Caco-2 (cell line): ENCODE results near the gene PTGDR. TPM values are rescaled to one million over a fixed set of nuclear protein-coding genes. Genes with fewer than 3 reads are reported as not detected.

Experiments used
- BruUV-seq: library from RNA; stranded (reverse); fragments of 400-500 nt; replicated peaks from 2 replicates; lab custom pipeline; 2021; lab: Mats Ljungman, UMichigan
- CTCF ChIA-PET: fragments of 300-600 bp; sonication (Branson Sonifier 250); formaldehyde crosslinking; loops from one replicate; lab custom pipeline; 2022; ENCODE audit warnings: antibody characterized with exemption; lab: Charles Lee
- POLR2A ChIA-PET: fragments of 300-600 bp; sonication (Branson Sonifier 250); formaldehyde crosslinking; loops from one replicate; lab custom pipeline; 2022; ENCODE audit warnings: antibody characterized with exemption; lab: Charles Lee
- DNase-seq, 2 experiments: peaks; one replicate each; pipeline versions ENCODE4 v3.0.0 to v3.0.0-alpha.2; 2020 to 2022
- H3K27me3 ChIP-seq: replicated peaks from 2 replicates; pipeline ENCODE4 v1.6.0; 2011; ENCODE audit warnings: low read length; ENCODE audit not compliant: control insufficient read depth, insufficient read depth
- H3K36me3 ChIP-seq: 2 replicates; pipeline ENCODE4 v1.5.1; 2011; ENCODE audit warnings: low read length; ENCODE audit not compliant: control insufficient read depth, insufficient read depth
- H3K4me1 ChIP-seq: fragments of 250-450 bp; sonication (Bioruptor Pico); 2 replicates; pipeline ENCODE4 v1.5.1; 2020; ENCODE audit warnings: mild to moderate bottlenecking
- H3K4me3 ChIP-seq: 2 replicates; pipeline ENCODE4 v1.5.1; 2011; ENCODE audit warnings: low read depth, mild to moderate bottlenecking, control low read depth, low read length
- H3K9me3 ChIP-seq: fragments of 250-450 bp; sonication (Bioruptor Pico); 2 replicates; pipeline ENCODE4 v1.5.1; 2020; ENCODE audit warnings: mild to moderate bottlenecking, moderate library complexity
- H3K27ac Mint-ChIP-seq: one replicate; pipeline ENCODE4 v1.8.0; 2022; ENCODE audit warnings: mixed read lengths; ENCODE audit not compliant: unreplicated experiment
- H3K27me3 Mint-ChIP-seq: one replicate; pipeline ENCODE4 v1.8.0; 2022; ENCODE audit warnings: mixed read lengths; ENCODE audit not compliant: insufficient read depth, unreplicated experiment
- H3K36me3 Mint-ChIP-seq: one replicate; pipeline ENCODE4 v1.8.0; 2022; ENCODE audit warnings: mild to moderate bottlenecking, mixed read lengths; ENCODE audit not compliant: insufficient read depth, unreplicated experiment
- H3K4me1 Mint-ChIP-seq: one replicate; pipeline ENCODE4 v1.8.0; 2022; ENCODE audit warnings: low read depth, mixed read lengths; ENCODE audit not compliant: unreplicated experiment
- H3K4me3 Mint-ChIP-seq: one replicate; pipeline ENCODE4 v1.8.0; 2022; ENCODE audit warnings: mild to moderate bottlenecking, moderate library complexity, mixed read lengths; ENCODE audit not compliant: unreplicated experiment
- H3K9me3 Mint-ChIP-seq: one replicate; pipeline ENCODE4 v1.8.0; 2022; ENCODE audit warnings: mixed read lengths; ENCODE audit not compliant: unreplicated experiment
- intact Hi-C: fragments of 100-400 bp; cut with micrococcal nuclease; formaldehyde crosslinking; loops from one replicate; pipeline ENCODE4 v1.10.0; 2022; ENCODE audit not compliant: unreplicated experiment
- total RNA-seq: library from RNA; stranded (reverse); gene quantifications from 2 replicates; pipeline ENCODE4 v1.2.3, GENCODE V29; 2022
- TF ChIP-seq, protein P1 (sequence below), 2 experiments: fragments of 200-600 bp in 1 of 2; IDR thresholded peaks; 1 replicate in 1 of 2; 2 replicates in 1 of 2; pipeline versions ENCODE4 v1.5.1 to v1.8.0; 2011 to 2022; ENCODE audit warnings: antibody characterized with exemption in 1 of 2, control low read depth in 1 of 2, inconsistent platforms in 1 of 2, low read depth in 1 of 2, low read length in 1 of 2, mild to moderate bottlenecking in 1 of 2, moderate library complexity in 1 of 2; ENCODE audit not compliant: insufficient read depth in 1 of 2, severe bottlenecking in 1 of 2, unreplicated experiment in 1 of 2

PTGDR gene
- total RNA-seq, 1 experiment from 2014 or later = 0.41 TPM

DNA sequence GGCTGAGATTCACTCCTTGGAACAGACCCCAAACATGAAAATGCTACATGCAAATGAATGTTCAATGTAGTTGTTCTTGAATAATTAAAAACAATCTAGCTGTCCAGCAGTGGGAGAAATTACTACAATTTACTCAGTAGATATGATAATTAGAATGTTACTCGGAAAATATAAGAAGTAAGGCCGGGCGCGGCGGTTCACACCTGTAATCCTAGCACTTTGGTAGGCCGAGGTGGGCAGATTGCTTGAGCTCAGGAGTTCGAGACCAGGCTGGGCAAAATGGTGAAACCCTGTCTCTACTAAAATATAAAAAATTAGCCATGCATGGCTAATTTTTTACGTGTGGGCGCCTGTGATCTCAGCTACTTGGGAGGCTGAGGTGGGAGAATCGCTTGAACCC, 31.3 kb downstream of the PTGDR start:
- TF ChIP-seq, protein P1, sequence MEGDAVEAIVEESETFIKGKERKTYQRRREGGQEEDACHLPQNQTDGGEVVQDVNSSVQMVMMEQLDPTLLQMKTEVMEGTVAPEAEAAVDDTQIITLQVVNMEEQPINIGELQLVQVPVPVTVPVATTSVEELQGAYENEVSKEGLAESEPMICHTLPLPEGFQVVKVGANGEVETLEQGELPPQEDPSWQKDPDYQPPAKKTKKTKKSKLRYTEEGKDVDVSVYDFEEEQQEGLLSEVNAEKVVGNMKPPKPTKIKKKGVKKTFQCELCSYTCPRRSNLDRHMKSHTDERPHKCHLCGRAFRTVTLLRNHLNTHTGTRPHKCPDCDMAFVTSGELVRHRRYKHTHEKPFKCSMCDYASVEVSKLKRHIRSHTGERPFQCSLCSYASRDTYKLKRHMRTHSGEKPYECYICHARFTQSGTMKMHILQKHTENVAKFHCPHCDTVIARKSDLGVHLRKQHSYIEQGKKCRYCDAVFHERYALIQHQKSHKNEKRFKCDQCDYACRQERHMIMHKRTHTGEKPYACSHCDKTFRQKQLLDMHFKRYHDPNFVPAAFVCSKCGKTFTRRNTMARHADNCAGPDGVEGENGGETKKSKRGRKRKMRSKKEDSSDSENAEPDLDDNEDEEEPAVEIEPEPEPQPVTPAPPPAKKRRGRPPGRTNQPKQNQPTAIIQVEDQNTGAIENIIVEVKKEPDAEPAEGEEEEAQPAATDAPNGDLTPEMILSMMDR (IDR thresholded peaks at IDR 0.05; ENCODE audit: insufficient read depth in 1 of 2, low read depth in 1 of 2, low read length in 1 of 2, severe bottlenecking in 1 of 2, unreplicated experiment in 1 of 2) = no peak
- Histone ChIP-seq H3K4me3 (no peak overlapping the region), H3K9me3 (no peaks in the 10 kb centered on the region), H3K27me3 (no peaks in the 10 kb centered on the region), H3K4me1 (no peaks in the 10 kb centered on the region), H3K36me3 (no peaks in the 10 kb centered on the region)
- ChIA-PET CTCF (no interaction called here), POLR2A (no interaction called here)
- BruUV-seq = no TSS peak
- peaks cover 11% of the 10 kb centered on the region for H3K27me3 Mint-ChIP-seq
- intact Hi-C loops = loop anchor here (1.0 kb wide), 1 partner anchor 175 kb away; no protein-coding TSS in a partner anchor
- DNase-seq = no peak
- H3K9me3 Mint-ChIP-seq = no peaks in the 10 kb centered on the region
- no peak overlapping the region for H3K4me3 Mint-ChIP-seq
- no peaks in the 10 kb centered on the region for H3K4me1 Mint-ChIP-seq
- no peak overlapping the region for H3K27ac Mint-ChIP-seq
- H3K36me3 Mint-ChIP-seq = no peaks in the 10 kb centered on the region

DNA sequence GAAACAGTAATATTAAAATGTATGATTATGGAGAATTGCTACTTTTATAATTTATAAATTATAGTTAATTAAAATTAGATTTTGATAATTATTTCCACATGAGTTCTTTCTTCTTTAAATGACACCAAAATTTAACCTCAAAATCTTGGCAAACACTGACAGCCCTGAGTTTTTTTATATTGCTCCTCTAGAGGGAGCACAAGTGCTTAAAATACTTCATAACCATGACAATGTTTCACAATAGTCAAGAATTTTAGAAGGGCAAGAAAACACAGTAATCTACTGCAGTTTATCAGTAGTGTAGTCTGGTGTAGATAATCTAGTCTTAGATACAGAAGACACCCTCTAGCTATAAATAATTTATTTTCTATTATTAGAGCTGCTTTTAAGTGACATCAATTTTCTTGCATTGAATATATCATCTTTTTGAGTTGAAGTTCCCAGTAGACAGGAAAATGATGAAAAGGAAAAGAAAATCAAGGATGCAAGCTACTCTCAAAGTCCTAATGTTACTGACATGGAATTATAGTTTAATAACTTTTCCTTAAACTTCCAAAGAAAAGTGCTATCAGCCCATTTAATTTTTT, 32.3 kb downstream of the PTGDR start:
- intact Hi-C loops = loop anchor here (1.0 kb wide), 1 partner anchor 174 kb away; no protein-coding TSS in a partner anchor
- Mint-ChIP-seq H3K9me3 (no peaks in the 10 kb centered on the region), H3K27ac (no peak overlapping the region), H3K4me3 (no peak overlapping the region), H3K27me3 (peaks cover 13% of the 10 kb centered on the region), H3K36me3 (no peaks in the 10 kb centered on the region), H3K4me1 (no peaks in the 10 kb centered on the region)
- TF ChIP-seq, protein P1 (IDR thresholded peaks at IDR 0.05; ENCODE audit: insufficient read depth in 1 of 2, low read depth in 1 of 2, low read length in 1 of 2, severe bottlenecking in 1 of 2, unreplicated experiment in 1 of 2) = peak; percentile 66 to 76
- peak in 1 of 2 experiments; percentile 36 for DNase-seq
- ChIA-PET POLR2A (no interaction called here), CTCF (interaction anchor here (1.1 kb wide), 1 partner anchor 11 kb away, joined by 3 read pairs; no protein-coding TSS in a partner anchor)
- Histone ChIP-seq H3K27me3 (no peaks in the 10 kb centered on the region), H3K9me3 (no peaks in the 10 kb centered on the region), H3K4me3 (no peak overlapping the region), H3K36me3 (no peaks in the 10 kb centered on the region), H3K4me1 (no peaks in the 10 kb centered on the region)
- BruUV-seq = no TSS peak

DNA sequence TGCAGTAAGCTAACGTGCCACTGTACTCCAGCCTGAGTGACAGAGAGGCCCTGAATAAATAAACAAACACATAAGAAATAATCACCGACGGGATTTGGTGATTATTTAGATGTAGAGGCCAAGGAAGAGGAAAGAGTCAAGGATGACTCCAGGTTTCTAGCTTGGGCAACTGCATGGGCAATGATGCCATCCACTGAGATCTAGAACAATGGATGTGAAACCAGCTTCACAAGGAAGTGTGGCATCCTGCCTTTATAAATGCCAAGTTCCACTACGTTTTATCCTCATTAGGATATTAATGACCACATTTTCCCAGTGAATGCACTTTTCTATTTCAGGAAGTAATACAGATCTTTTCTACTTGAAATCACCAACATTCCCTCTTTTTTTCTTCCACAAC, 35.7 kb downstream of the PTGDR start:
- Mint-ChIP-seq H3K36me3 (no peaks in the 10 kb centered on the region), H3K27me3 (peaks cover 13% of the 10 kb centered on the region), H3K9me3 (no peaks in the 10 kb centered on the region), H3K4me3 (no peak overlapping the region), H3K4me1 (no peaks in the 10 kb centered on the region), H3K27ac (no peak overlapping the region)
- Histone ChIP-seq H3K36me3 (no peaks in the 10 kb centered on the region), H3K9me3 (no peaks in the 10 kb centered on the region), H3K4me1 (no peaks in the 10 kb centered on the region), H3K27me3 (no peaks in the 10 kb centered on the region), H3K4me3 (no peak overlapping the region)
- ChIA-PET CTCF (no interaction called here), POLR2A (no interaction called here)
- DNase-seq = no peak
- TF ChIP-seq, protein P1 (IDR thresholded peaks at IDR 0.05; ENCODE audit: insufficient read depth in 1 of 2, low read depth in 1 of 2, low read length in 1 of 2, severe bottlenecking in 1 of 2, unreplicated experiment in 1 of 2) = no peak
- intact Hi-C loops = no loop called here
- BruUV-seq = no TSS peak
